GM19240 (cell line): ENCODE data around the gene ASB18.

Experiments
- DNase-seq: peaks from one replicate; pipeline ENCODE4 v3.0.0; 2011; ENCODE audit warnings: low spot score; ENCODE audit not compliant: insufficient read length

The ASB18 gene

GRCh38 chr2:236208019-236208926 lies 55.9 kb downstream of the ASB18 start:
- no peak for DNase-seq

- no peak for DNase-seq
Observed at GRCh38 chr2:236207472-236207871, 56.7 kb downstream of the ASB18 start.

- no peak for DNase-seq
Observed at GRCh38 chr2:236205867-236206645, 58.1 kb downstream of the ASB18 start.

DNA sequence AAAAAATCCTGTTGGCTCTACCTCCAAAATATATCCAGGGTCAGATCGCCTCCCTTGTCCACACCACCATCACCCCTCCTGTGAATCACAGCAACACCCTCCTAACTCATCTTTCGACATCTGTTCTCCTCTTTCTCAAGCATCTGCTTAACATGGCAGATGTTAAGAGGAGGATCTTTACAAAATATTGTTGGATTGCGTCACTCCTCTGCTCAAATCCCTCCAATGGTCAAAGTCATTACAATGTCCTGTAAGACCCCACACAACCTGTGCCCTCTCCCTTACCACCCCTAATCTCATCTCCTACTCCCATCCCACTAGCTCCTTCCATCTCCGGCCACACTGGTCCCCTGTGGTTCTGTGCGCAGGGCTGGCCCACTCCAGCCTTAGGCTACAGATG lies 59.3 kb downstream of the ASB18 start:
- no peak for DNase-seq

- no peak for DNase-seq
Observed at GRCh38 chr2:236200378-236200777, 63.8 kb downstream of the ASB18 start.

DNA sequence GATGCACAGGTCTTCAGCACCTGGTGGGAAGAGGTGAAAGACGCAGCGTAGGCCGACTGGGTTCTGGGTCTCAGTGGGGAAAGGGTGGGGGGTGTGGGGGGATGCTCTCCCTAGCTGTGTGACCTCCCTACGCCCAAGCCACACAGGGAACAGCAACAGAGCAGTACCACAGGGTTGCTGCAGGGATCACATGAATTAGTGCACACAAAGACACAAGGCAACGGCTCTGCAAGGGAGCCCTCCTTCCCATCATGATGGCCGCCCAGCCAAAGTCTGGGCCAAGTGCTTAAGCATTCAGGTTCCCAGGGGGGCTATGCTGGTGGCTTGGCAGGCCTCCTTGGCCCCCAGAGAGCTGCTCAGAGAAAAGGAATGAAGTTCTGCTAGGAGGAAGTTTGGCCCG lies 67.8 kb downstream of the ASB18 start:
- DNase-seq: no peak

DNA sequence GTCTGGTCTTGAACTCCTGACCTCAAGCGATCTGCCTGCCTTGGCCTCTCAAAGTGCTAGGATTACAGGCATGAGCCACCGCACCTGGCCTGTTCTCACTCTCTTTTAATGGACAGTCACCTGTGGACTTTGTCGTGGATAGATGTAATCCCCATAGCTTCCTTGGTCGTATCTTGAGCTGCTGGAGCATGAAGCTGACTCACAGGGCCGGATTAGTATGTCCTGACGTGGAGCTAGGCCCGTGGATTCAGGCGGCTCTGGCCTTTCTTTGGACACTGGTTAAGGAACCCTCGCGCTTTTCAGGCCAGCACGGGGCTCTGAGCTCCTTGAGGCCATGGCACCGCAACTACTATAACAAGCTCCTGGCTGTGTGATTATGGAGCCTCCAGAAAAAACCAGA lies 68.5 kb downstream of the ASB18 start:
- DNase-seq: no peak

- no peak for DNase-seq
Observed at GRCh38 chr2:236194786-236195185, 69.4 kb downstream of the ASB18 start.

DNA sequence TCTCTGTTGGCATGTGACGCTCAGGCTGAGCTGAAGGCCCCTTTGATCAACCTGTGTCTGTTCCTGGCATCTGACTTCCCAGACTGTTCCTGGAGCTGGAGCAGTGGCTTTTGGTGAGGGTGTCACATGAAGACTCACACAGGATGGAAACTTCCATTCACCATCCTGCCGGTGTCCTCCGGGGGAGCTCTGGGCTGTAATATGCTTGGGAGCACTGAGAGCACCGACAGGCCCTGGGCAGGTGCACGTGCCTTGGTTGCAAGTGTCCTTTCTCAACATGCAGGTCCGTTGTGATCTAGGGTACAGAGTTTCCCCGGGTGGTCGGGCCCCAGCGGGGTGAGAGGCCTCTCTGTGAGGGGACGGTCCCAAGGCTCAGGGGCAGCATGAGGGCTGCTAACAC lies 71.2 kb downstream of the ASB18 start:
- DNase-seq: no peak

DNA sequence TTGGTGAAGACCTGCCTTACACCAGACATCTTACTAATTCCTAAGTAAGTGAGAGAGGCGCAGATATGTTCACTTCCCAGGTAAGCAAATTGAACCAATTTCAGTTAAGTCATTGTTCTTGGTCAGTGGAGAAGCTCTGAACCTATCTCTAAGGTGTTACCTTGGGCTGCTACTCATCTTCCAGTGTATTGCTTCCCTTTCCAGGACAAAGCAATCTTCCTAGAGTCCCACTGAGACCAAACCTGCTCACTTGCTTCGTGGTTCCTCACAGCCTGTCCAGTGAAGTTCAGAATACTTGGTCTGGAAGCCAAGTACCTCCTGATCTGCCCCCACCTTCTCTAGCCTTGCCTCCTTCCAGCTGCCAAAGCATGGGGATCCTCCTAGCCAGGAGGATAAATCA lies 73.5 kb downstream of the ASB18 start:
- DNase-seq: no peak

DNA sequence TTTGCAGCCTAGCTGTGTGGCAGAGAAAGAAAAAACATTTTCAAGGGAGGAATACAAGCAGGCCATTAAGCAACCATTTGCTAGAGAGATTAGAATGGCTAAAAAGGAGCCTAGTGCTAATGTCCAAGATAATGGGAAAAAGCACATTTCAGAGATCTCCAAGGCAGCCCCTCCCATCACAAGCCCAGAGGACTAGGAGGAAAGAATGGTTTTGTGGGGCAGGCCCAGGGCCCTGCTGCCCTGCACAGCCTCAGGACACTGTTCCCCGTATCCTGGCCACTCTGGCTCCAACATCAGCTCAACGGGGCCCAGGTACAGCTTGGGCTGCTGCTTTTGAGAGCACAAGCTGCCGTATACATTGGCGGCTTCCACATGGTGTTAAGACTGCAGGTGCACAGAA lies 79.5 kb downstream of the ASB18 start:
- DNase-seq: no peak

- no peak for DNase-seq
Observed at GRCh38 chr2:236180831-236181453, 83.3 kb downstream of the ASB18 start.

GRCh38 chr2:236180076-236180816 lies 84.0 kb downstream of the ASB18 start:
- no peak for DNase-seq

DNA sequence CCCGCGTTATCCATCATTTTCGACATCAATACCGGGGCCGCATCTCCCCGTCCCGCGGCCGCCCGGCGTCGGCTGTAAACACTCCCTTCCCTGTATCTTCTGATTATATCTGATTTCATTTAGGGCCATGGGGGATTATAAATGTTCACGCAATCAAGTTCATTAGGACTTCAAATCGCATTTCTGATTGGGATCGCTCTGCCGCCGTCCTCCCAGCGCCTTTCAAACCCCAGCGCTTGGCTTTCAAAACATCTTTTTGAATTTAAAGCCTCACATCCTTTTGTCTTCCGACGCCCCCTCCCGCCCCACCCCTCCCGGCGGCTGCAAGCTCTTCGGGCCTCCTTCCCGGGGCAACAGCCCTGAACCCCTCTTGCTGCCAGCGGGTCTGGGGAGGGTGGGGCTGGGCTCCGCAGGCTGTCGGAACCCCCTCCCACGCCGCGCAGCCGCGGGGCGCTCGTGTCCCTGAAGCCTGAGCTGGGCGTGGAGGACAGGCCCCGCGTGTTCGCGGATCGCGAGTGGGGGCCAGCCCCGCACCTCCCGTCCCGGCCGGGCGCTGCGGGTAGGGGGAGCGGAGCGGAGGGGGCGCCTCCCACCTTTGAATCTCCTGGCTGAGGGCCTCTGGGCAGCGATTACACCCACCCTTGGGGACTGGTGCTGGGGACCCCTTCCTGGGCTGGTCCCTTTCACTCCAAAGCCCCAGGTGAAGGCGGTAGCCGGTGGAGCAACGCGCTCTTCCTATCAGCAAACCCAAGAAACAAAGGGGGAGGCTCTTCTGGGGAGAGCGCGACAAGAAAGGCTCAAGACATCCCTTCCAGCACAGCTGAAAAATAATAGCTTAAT lies 84.8 kb downstream of the ASB18 start:
- no peak for DNase-seq

DNA sequence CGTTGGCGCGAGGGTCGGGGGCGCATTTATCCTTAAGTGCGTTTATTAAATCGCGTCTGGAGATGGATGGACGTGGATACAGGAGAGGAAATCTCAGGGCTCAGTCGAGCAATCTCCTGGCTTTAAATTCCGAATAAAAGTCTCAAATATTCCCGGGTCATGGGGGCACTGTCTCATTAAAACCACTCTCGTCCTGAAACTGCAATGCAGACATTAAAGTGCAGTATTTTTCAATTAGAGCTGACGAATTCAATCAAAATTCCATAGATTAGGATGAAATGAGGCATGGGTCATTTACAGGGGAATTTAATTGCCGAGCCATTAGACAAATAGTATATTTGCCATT lies 85.3 kb downstream of the ASB18 start:
- DNase-seq: no peak

- no peak for DNase-seq
Observed at GRCh38 chr2:236177967-236178889, 86.0 kb downstream of the ASB18 start.

DNA sequence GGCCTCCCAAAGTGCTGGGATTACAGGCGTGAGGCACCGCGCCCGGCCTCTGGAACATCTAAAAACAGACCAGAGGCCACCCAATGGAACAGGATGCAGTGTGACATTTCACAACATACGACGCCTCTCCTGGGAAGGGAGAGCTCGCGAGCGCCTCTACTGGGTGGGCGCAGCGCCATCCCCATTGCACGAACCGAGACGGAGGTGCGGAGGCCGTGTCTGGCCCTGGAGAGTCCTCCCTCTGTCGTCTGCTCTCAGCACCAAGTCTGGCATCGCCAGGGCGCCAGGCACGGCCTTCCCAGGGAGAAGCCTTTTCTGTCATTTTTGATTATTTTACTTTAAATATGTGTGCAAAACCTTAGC lies 86.6 kb downstream of the ASB18 start:
- no peak for DNase-seq

- no peak for DNase-seq
Observed at GRCh38 chr2:236176951-236177350, 87.3 kb downstream of the ASB18 start.

DNA sequence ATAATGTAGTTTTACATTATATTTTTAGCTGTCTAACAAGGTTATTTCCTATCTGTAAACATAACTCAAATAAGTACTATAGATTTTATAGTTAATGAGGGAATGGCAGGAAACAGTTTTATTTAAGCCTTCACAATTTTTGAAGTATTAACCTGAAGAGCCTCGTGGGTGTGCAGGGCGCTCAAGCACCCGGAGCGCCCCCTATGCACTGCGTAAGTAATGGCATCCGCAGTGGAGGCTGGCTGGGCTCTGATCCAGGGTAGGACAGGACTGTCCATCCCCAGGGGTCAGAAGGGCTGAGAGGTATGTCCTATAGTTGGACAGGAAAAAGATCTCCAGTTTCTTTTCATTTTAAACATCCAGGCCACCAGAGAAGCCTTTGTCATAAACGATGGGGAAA lies 87.8 kb downstream of the ASB18 start:
- no peak for DNase-seq
